MV-4-11 (cell line): ENCODE measurements around the gene MLXIPL.
"Not testable (repeated sequence)": the region's sequence is repeated elsewhere in the genome, so short reads cannot be mapped to it uniquely, and the experiment has no call there.

ENCODE experiments used
- DNase-seq: peaks from one replicate; lab custom pipeline; 2025; lab: John Stamatoyannopoulos, UW

Gene MLXIPL, protein sequence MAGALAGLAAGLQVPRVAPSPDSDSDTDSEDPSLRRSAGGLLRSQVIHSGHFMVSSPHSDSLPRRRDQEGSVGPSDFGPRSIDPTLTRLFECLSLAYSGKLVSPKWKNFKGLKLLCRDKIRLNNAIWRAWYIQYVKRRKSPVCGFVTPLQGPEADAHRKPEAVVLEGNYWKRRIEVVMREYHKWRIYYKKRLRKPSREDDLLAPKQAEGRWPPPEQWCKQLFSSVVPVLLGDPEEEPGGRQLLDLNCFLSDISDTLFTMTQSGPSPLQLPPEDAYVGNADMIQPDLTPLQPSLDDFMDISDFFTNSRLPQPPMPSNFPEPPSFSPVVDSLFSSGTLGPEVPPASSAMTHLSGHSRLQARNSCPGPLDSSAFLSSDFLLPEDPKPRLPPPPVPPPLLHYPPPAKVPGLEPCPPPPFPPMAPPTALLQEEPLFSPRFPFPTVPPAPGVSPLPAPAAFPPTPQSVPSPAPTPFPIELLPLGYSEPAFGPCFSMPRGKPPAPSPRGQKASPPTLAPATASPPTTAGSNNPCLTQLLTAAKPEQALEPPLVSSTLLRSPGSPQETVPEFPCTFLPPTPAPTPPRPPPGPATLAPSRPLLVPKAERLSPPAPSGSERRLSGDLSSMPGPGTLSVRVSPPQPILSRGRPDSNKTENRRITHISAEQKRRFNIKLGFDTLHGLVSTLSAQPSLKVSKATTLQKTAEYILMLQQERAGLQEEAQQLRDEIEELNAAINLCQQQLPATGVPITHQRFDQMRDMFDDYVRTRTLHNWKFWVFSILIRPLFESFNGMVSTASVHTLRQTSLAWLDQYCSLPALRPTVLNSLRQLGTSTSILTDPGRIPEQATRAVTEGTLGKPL

DNA sequence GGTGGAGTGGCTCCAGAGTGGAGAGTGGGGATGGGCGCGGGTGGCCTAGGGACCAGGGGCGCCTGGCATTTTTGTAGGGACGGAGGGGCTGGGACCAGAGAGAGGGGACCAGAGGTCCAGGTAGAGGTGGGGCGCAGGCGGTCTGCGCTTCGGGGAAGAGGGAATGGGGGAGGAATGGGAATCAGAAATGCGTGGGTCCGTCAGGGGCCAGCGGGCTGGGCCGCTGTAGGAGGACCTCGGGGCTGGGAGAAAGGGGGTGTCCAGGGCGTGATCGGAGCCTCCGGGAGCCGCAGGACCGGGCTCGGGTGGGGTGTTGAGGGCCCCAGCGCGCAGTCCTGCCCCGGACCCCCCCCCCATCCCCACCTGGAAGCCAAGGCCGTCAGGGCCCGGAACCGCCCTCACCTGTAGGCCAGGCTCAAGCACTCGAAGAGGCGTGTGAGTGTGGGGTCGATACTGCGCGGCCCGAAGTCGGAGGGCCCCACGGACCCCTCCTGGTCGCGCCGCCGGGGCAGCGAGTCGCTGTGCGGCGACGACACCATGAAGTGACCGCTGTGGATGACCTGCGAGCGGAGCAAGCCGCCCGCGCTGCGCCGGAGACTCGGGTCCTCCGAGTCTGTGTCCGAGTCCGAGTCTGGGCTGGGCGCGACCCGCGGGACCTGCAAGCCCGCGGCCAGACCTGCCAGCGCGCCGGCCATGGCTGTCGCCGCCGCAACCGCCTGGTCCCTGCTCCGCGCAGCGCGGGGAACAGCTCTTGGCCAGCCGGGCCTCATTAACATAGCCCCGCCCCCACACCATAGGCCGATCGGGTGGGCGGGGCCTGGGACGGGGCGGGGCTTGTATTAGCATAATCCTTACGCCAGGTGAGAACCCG, at the start of gene MLXIPL:
Gene MLXIPL (minus strand): TSS at position 725 of the 871 bp plus-strand sequence. CDS start 30 bp downstream, at position 695.
- peak; percentile 56 for DNase-seq

DNA sequence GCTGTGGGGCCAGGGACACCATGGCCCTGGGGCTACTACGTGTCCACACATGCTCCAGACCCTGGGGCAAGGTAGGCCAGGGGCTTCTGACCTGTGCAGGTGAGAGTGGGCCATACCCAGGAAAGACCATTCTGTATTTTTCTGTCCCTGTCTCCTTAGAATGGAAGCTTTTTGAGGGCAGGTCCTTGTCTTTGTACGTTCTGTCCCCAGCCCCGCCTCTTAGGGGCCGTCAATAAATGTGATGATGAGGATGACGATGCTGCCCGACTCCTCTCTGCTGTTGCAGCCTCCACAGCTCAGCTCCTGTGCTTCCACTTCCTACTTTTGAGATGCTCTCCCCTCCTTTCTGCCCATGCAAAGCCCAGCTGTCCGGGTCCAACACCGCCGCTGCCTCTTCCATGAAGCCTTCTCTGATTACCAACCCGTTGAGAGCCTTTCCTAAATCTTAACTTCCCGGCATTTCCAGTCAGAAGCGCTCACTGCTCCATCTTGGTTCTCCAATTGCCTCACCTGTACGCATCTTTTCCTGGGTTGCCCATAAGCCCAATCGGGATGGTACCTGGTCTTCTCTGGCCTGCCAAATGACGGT, 47.6 kb upstream of the MLXIPL start:
- DNase-seq = no peak

GRCh38 chr7:73671322-73671661, 47.0 kb upstream of the MLXIPL start:
- DNase-seq = no peak

- no peak for DNase-seq
Measured at GRCh38 chr7:73669858-73670385, 45.6 kb upstream of the MLXIPL start.

GRCh38 chr7:73669288-73669701, 45.0 kb upstream of the MLXIPL start:
- DNase-seq = no peak

GRCh38 chr7:73668886-73669230, 44.5 kb upstream of the MLXIPL start:
- no peak for DNase-seq

DNA sequence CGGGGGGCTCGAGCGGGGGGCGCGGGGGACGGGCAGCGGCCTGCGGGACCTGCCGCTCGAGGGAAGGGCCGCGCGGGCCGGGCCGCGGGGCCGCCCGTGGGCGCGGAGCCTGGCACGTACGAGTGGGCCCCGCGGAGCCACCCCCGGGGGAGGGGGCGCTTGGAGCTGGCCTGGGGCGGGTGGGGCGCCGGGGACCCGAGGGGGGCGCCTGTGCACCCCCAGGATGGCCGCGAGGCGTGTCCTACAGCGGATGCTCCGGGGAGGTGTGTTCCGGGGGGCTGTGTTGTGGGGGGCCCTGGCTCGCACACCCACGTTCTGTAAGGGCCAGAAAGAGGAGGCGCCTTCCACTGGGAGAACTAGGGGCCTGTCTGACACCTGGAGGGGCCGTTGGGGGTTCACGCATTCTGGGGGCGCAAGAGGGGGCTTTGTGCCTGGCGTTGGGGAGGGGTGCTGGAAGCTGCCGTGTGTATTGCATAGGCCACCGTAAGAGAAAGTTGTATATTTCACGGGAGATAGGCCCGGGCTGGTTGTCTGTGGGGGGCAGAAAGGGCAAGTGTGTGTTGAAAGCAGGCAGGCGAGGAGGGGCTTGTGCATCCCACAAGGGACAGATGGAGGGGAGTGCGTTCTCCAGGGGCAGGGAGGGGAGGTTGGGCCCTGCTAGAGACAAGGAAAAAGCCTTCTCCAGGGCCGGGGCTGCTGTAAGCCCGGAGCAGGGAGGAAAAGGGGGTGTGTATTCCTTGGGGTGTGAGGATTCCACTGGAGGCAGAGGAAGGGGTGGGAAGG, 44.0 kb upstream of the MLXIPL start:
- DNase-seq = no peak

DNA sequence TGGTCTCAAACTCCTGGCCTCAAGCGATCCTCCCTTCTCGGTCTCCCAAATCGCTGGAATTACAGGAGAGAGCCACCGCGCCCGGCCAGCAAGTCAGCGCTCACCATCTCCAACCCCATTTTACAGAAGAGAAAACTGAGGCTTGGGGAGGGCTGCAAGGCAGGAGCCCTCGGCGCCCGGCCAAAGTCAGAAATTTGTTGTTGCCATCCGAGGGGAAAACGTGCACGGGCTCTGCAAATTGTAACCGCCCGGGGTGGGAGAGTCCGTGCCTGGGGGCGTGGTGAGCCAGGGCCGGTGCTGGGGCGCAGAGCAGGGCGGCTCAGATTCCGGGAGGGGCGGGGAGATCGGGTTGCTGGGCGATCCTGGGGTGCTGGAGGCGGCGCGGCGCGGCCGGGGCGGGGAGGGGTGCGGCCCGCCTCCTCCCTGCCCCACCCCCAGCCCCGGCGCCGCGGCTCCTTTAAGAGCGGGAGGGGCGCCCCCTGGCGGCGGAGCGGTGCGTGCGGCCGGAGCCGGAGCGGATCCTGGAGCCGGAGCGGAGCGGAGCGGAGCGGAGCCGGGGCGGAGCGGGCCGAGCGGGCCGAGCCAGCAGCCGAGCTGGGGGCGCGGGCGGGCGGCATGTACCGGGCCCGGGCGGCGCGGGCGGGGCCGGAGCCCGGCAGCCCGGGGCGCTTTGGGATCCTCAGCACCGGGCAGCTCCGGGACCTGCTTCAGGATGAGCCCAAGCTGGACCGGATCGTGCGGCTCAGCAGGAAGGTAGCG, 43.2 kb upstream of the MLXIPL start, which contains the start of gene VPS37D:
Gene VPS37D (plus strand): TSS at position 488 of the 759 bp plus-strand sequence. CDS start 128 bp downstream, at position 616.
- peak; percentile 58 for DNase-seq

DNA sequence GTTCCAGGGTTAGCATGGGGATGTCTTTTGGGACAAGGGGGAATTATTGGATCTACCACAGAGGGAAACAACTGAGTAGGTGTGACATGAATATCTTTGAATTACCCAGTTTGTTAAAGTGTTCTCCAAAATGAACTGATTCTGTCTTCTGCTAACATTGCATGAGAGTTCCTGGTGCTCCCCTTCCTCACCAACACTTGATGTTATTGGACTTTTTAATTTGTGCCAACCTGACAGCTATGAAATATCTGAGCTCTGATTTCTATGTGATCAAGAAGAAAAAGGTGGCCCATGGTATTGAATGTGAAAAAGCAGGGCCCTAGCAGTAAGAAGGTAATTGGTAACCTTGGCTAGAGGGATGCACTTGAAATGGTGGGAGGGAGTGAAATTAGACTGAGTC, 38.7 kb upstream of the MLXIPL start:
- DNase-seq = no peak

- not testable (repeated sequence) for DNase-seq
Measured at GRCh38 chr7:73660594-73660993, 36.3 kb upstream of the MLXIPL start.

DNA sequence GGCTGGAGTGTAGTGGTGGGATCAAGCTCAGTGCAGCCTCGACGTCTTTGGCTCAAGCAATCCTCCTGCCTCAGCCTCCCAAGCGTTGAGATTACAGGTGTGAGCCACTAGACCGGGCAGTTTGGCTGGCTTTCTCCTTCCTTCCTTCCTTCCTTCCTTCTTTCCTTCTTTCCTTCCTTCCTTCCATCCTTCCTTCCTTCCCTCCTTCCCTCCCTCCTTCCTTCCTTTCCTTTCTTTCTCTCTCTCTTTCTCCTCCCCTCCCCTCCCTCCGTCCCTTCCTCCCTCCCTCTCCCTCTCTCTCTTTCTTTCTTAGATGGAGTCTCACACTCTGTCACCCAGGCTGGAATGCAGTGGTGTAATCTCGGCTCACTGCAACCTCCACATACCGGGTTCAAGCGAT, 35.7 kb upstream of the MLXIPL start:
- DNase-seq = no peak

- DNase-seq = not testable (repeated sequence)
Measured at GRCh38 chr7:73655309-73655708, 31.0 kb upstream of the MLXIPL start.

GRCh38 chr7:73652541-73652949, 28.2 kb upstream of the MLXIPL start:
- no peak for DNase-seq

DNA sequence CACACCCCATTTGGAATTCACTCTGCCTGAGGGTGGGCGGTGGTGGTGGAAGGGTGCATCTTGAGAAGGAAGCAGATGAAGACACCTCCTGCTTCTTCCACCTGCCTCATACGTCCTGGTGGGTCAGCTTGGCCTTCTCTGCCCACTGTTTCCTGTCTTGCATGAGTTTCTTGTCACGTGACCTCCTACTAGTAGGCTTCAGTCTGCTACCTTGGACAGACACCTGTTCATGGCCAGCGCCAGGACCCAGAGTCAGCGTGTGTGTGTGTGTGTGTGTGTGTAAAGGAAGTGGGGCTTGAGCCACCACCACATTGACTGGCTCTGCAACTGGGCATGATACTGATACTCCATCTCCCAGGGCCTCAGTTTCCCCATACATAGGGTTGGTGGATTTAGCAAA, 26.2 kb upstream of the MLXIPL start:
- no peak for DNase-seq

GRCh38 chr7:73649576-73649975, 25.3 kb upstream of the MLXIPL start:
- no peak for DNase-seq

DNA sequence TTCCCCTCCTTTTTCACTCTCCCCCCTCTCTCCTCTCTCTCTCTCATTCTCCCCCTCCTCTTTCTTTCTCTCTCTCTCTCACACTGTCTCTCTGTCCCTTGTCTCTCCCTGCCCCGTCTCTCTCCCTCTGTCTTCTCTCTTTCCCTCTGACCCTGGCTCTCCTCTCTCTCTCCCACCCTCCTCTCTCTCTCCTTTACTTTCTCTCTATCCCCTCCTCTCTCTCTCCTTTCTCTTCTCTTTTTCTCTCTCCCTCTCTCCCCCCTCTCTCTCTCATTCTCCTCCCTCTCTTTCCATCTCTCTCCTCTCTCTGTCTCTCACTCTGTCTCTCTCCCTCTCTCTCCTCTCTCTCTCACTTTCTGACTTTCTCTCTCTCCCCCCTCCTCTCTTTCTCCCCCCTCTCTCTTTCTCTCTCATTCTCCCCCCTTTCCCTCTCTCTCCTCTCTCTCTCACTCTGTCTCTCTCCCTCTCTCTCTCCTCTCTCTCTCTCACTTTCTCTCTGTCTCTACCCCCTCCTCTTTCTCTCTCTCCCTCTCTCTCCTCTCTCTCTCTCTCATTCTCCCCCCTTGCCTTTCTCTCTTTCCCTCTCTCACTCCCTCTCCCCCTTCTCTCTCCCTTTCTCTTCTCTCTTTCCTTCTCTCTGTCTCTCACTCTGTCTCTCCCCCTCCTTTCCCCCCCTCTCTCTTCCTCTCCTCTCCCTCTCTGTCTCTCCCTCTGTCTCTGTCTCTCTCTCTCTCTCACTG, 24.4 kb upstream of the MLXIPL start:
- no peak for DNase-seq

- no peak for DNase-seq
Measured at GRCh38 chr7:73647725-73648592, 23.6 kb upstream of the MLXIPL start.
